Cerebellar cortex (tissue), 1 donor: ENCODE measurements around the gene PVRIG.
"Not testable (repeated sequence)": the region's sequence is repeated elsewhere in the genome, so short reads cannot be mapped to it uniquely, and the experiment has no call there.

ENCODE experiments used
- DNase-seq: peaks from one replicate; pipeline ENCODE4 v3.0.0-alpha.2; 2015; ENCODE audit warnings: low spot score

PVRIG gene

DNA sequence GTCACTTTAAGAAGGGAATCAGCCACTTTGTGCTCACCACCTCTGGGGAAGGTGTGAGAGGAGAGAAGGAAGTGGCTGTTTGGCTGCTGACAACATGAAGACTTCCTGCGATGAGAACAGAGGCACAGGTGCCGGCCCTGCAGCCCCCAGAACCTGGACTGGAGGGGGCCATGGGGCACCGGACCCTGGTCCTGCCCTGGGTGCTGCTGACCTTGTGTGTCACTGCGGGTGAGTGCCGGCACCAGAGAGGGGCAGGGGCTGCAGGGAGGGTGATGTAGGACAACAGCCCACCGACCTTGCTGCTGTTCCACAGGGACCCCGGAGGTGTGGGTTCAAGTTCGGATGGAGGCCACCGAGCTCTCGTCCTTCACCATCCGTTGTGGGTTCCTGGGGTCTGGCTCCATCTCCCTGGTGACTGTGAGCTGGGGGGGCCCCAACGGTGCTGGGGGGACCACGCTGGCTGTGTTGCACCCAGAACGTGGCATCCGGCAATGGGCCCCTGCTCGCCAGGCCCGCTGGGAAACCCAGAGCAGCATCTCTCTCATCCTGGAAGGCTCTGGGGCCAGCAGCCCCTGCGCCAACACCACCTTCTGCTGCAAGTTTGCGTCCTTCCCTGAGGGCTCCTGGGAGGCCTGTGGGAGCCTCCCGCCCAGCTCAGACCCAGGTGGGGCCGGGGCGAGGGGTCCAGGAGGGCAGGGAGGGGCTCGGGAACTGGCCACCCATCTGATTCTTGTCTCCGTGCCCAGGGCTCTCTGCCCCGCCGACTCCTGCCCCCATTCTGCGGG is at the start of gene PVRIG:
Gene PVRIG, plus strand, starts transcription at position 149 of the 785 bp plus-strand sequence. Its CDS starts 22 bp downstream, at position 171.
- DNase-seq, result not testable (repeated sequence)

DNA sequence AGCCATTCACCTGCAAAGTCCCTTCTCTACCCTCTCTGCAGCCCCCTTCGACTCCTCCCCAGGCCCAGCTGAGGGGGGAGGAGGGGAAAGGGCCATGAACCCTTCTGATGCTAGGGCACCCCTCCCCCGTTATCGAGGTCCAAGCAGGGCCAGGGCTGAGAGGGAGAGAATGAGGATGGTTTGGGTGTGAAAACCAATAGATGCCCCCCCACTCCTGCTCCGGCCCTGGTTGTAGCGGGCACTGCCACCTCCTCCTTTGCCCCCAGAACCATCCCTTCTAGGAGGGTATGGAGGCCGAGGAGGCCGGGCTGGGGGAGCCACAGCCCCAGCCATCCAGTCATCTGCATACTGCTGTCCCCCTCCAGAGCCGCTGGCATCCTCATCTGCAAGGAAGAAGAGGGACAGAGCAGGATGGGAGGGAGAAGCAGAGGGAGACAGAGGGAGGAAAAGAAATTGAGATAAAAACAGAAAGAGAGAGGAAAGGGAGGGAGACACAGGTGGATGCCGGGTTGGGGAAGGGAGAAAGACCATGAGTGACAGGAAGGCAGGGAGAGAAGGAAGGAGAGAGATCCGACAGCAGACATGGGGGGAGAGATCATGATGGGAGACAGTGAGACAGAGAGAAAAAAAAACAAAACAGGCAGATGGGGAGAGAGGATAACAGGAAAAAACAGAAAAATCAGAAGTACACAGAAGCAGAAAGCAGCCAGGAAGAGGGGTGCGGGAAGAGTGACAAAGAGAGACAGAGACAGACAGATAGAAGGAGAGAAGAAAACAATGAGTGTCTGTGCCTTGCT is 49.5 kb upstream of the PVRIG start:
- DNase-seq, result no peak

DNA sequence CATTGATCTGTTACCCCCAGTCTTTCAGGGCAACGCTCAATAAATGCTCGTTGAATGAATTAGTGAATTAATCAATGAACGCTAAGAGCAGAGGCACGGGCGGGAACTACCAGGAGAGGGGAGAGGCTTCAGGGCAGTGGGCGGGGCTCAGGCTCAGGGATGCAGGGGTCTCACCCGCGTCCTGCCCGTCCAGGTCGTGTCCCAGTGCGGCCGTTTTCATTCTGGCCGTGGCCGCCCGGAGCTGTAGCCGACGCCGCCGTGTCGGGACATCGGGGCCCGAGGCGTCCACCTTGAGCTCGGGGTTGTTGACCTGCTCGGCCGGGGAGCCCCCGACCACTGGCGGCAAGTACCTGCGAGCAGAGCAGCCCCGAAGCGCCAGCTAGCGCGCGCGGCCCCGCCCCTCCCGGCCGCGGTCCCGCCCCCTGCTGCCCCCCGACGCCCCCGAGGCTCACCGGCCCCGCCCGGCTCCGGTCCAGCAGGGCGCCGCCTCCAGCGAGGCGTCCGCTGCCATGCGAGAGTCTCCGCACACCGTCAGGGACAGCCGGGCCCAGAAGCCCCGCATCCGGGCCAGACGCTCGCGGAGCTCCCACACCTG is 48.6 kb upstream of the PVRIG start:
- DNase-seq, result no peak

DNA sequence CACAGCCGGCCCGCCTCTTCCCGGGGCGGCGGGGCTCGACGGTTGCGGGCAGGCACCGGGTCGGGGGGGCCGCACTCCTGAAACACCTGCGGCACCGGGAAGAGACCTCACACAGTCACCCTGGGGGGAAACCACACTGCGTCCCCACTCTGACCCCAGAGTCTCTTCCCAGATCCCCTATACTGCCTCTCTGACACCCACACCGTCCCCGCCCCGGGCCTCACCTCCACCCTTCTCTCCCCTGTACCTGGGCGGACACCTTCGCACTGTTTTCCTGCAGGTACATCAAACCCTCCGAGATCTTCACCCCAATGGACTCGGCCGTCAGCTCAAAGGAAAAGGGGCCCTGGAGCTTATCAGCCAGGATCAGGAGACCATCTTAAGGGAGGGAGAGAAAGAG is 47.9 kb upstream of the PVRIG start:
- DNase-seq, result no peak

- no peak for DNase-seq
Measured at GRCh38 chr7:100173806-100174495, 45.8 kb upstream of the PVRIG start.

DNA sequence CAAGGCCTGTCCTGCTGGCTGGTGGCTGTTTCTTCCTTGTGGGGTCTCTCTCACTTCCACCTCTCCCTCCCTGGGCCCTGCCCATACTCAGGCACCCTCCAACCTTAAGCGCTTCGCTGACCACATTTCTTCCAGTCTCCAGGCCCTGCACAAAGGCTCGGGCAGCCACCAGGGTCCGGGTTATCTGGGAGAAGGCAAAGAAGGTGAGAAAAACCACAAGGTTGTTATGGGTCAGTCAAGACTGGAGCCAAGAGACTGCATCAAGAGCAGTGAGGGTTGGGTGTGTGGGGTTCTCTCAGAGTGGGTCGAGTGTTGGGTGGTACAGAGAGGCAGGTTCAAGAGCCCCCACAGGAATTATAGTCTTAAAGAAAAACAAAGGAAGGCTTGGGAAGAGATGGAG is 45.2 kb upstream of the PVRIG start:
- DNase-seq, result no peak

GRCh38 chr7:100175296-100175935 is 44.3 kb upstream of the PVRIG start:
- DNase-seq, result no peak

GRCh38 chr7:100176096-100177044 is 43.4 kb upstream of the PVRIG start:
- DNase-seq, result no peak

GRCh38 chr7:100177045-100178001 is 42.4 kb upstream of the PVRIG start, which contains the start of the genes GPC2 and STAG3:
TSS of gene GPC2 (minus strand) at chr7:100177381. CDS start at chr7:100177199, 182 bp downstream.
TSS of gene STAG3 (plus strand) at chr7:100177918. CDS start at chr7:100180557, 2,639 bp downstream.
- peak; percentile 88 for DNase-seq

GRCh38 chr7:100180084-100180483 is 39.7 kb upstream of the PVRIG start:
- DNase-seq, result not testable (repeated sequence)

DNA sequence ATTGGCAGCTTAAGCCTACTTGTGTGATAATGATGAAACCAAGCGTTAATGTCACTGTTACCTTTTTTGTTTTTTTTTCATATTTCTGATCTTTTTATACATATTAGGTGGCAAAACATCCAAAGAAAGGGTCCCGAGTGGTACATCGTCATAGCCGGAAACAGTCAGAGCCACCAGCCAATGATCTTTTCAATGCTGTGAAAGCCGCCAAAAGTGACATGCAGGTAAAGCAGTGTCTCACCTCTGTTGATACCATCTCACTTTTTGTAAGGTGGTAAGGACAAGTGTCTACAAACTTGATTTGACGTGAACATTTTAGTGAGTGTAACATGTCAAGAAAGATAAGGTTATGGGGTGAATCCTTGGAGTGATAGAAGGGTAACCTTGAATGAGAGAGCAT is 37.1 kb upstream of the PVRIG start:
- not testable (repeated sequence) for DNase-seq

DNA sequence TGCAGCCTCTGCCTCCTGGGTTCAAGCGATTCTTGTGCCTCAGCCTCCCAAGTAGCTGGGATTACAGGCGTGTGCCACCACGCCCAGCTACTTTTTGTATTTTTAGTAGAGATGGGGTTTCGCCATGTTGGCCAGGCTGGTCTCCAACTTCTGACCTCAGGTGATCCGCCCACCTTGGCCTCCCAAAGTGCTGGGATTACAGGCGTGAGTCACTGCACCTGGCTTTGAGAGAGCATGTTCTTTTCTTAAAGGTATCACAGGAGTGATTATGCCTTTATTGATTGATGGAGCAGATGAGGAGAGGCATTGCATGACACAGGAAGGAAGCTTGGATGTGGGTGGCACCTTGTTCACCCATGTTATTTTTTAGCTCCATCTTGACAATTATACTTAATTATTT is 36.7 kb upstream of the PVRIG start:
- DNase-seq, result not testable (repeated sequence)

DNA sequence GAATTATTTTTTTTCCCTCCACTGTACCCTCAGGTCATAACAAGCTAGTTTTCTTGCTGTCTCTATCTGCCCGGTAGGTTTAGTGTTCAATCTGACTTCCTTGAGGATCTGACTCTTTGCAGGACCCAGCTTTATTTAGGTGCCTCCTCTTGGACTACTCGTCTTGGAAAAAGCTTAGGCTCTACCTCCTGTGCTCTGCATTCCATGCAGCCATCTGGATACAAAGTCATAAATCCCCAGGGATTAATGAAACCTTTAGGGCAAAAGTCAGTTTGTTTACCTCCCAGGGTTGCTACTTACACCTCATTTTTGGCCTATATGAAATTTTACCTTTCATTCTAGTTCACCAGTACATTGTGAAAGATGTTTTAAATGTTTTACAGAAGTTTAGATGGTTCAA is 34.0 kb upstream of the PVRIG start:
- DNase-seq, result no peak

- DNase-seq, result no peak
Measured at GRCh38 chr7:100189061-100189460, 30.7 kb upstream of the PVRIG start.

DNA sequence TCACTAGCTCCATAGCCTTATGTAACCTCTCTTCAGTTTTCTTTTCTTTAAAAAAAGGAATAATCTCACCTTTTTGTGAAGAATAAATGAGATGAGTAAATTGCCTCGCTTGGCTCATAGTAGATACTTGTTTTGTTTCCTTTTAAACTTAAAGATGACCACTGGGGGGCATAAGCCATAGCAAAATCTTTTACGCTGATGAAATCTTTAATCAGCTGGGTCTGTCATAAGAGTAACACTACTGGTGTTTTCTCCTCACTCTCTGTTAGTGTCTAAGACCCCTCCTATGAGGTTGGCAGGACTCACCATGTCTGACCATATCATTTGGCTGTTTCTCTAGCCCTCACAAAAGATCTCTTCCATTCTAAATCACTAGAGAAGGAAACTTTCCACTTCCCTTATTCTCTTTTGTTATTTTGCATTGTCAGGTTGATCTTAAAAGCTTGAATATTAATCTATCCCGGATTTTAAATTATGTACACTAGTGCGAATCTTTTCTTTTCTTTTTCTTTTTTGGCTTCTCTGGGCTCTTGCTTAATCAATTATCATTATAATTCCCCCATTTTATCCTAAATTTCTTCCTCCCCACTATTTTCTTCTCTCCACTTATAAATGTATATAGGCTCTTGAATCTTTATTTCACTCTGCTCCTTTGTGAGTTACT is 29.6 kb upstream of the PVRIG start:
- no peak for DNase-seq

- no peak for DNase-seq
Measured at GRCh38 chr7:100191775-100192174, 28.0 kb upstream of the PVRIG start.

GRCh38 chr7:100192281-100192862 is 27.4 kb upstream of the PVRIG start:
- not testable (repeated sequence) for DNase-seq

GRCh38 chr7:100192969-100193368 is 26.8 kb upstream of the PVRIG start:
- DNase-seq, result no peak
